Osteocyte (in vitro differentiated cells): Measurements from ENCODE around the gene CAP2. TPM values are rescaled to one million over a fixed set of nuclear protein-coding genes. Genes with fewer than 3 reads are reported as not detected.

Experiments used
- DNase-seq: peaks from one replicate; pipeline ENCODE4 v3.0.0; 2021; ENCODE audit warnings: mixed read lengths; ENCODE audit not compliant: unreplicated experiment; ENCODE audit errors: extremely low spot score
- H3K27ac Mint-ChIP-seq: one replicate; pipeline ENCODE4 v1.8.0; 2021; ENCODE audit warnings: mild to moderate bottlenecking, mixed read lengths; ENCODE audit not compliant: unreplicated experiment
- H3K27me3 Mint-ChIP-seq: one replicate; pipeline ENCODE4 v1.8.0; 2021; ENCODE audit warnings: mixed read lengths; ENCODE audit not compliant: unreplicated experiment
- H3K36me3 Mint-ChIP-seq: one replicate; pipeline ENCODE4 v1.8.0; 2021; ENCODE audit warnings: mixed read lengths; ENCODE audit not compliant: unreplicated experiment
- H3K4me1 Mint-ChIP-seq: one replicate; pipeline ENCODE4 v1.8.0; 2021; ENCODE audit warnings: mixed read lengths; ENCODE audit not compliant: unreplicated experiment
- H3K4me3 Mint-ChIP-seq: one replicate; pipeline ENCODE4 v1.8.0; 2021; ENCODE audit warnings: mild to moderate bottlenecking, moderate library complexity, mixed read lengths; ENCODE audit not compliant: unreplicated experiment
- H3K9me3 Mint-ChIP-seq: one replicate; pipeline ENCODE4 v1.8.0; 2021; ENCODE audit warnings: mixed read lengths; ENCODE audit not compliant: unreplicated experiment
- CTCF ChIP-seq: fragments of 200-600 bp; sonication (generic); IDR thresholded peaks from 2 replicates; pipeline ENCODE4 v1.5.0; 2021; ENCODE audit warnings: antibody characterized with exemption, mild to moderate bottlenecking, moderate library complexity
- total RNA-seq: library from RNA; stranded (reverse); gene quantifications from 2 replicates; pipeline ENCODE4 v1.2.1, GENCODE V29; 2021

Gene CAP2
- total RNA-seq, 1 donor from 2014 or later, result 71.8 TPM

- H3K36me3 Mint-ChIP-seq, result peaks cover 65% of the 10 kb centered on the region
- TF ChIP-seq CTCF, result no peak
- no peak overlapping the region for H3K27ac Mint-ChIP-seq
- DNase-seq, result no peak
- H3K27me3 Mint-ChIP-seq, result no peaks in the 10 kb centered on the region
- H3K4me3 Mint-ChIP-seq, result no peak overlapping the region
- H3K9me3 Mint-ChIP-seq, result no peaks in the 10 kb centered on the region
- H3K4me1 Mint-ChIP-seq, result no peaks in the 10 kb centered on the region
Measured at GRCh38 chr6:17551383-17551958, 158.1 kb downstream of the CAP2 start.

GRCh38 chr6:17552861-17553260, 159.5 kb downstream of the CAP2 start:
- Mint-ChIP-seq H3K27me3 (no peaks in the 10 kb centered on the region), H3K27ac (no peak overlapping the region), H3K4me3 (no peak overlapping the region), H3K4me1 (no peaks in the 10 kb centered on the region), H3K36me3 (peaks cover 68% of the 10 kb centered on the region), H3K9me3 (no peaks in the 10 kb centered on the region)
- no peak for TF ChIP-seq CTCF
- DNase-seq, result no peak

- no peak overlapping the region for H3K27ac Mint-ChIP-seq
- H3K4me1 Mint-ChIP-seq, result no peaks in the 10 kb centered on the region
Measured at GRCh38 chr6:17556014-17556413, 162.6 kb downstream of the CAP2 start.

GRCh38 chr6:17562636-17563035, 169.2 kb downstream of the CAP2 start:
- Mint-ChIP-seq H3K36me3 (peaks cover 7% of the 10 kb centered on the region), H3K9me3 (peaks cover 14% of the 10 kb centered on the region), H3K27ac (no peak overlapping the region), H3K4me1 (peaks cover 9% of the 10 kb centered on the region), H3K4me3 (no peak overlapping the region), H3K27me3 (no peaks in the 10 kb centered on the region)
- TF ChIP-seq CTCF, result no peak
- no peak for DNase-seq

More at GRCh38 chr6:17556014-17556413, 162.6 kb downstream of the CAP2 start:
- H3K4me3 Mint-ChIP-seq, result no peak overlapping the region
- TF ChIP-seq CTCF, result no peak
- no peaks in the 10 kb centered on the region for H3K9me3 Mint-ChIP-seq
- H3K27me3 Mint-ChIP-seq, result no peaks in the 10 kb centered on the region
- DNase-seq, result no peak
- H3K36me3 Mint-ChIP-seq, result peaks cover 54% of the 10 kb centered on the region

GRCh38 chr6:17565399-17565798, 172.0 kb downstream of the CAP2 start:
- Mint-ChIP-seq H3K27me3 (peaks cover 3% of the 10 kb centered on the region), H3K9me3 (peaks cover 14% of the 10 kb centered on the region), H3K4me3 (no peak overlapping the region), H3K4me1 (peaks cover 9% of the 10 kb centered on the region), H3K27ac (no peak overlapping the region), H3K36me3 (no peaks in the 10 kb centered on the region)
- no peak for TF ChIP-seq CTCF
- no peak for DNase-seq
